Neutrophil (primary cell): ENCODE measurements around the gene C1S.

ENCODE experiments used
- H3K27ac ChIP-seq: fragments of 200-600 bp; sonication (generic); 2 replicates; pipeline ENCODE4 v1.5.1; 2016; ENCODE audit warnings: mild to moderate bottlenecking, moderate library complexity
- H3K27me3 ChIP-seq: fragments of 200-600 bp; sonication (generic); 2 replicates; pipeline ENCODE4 v1.6.0; 2016; ENCODE audit warnings: mild to moderate bottlenecking
- H3K36me3 ChIP-seq: fragments of 200-600 bp; sonication (generic); 2 replicates; pipeline ENCODE4 v1.5.1; 2017
- H3K4me1 ChIP-seq, 2 experiments: fragments of 200-600 bp in 1 of 2; sonication (generic) in 1 of 2; 1 replicate in 1 of 2; 2 replicates in 1 of 2; pipeline versions ENCODE4 v1.5.1 to v1.6.1; 2013 to 2016; ENCODE audit warnings: low read depth in 1 of 2, low read length in 1 of 2, mild to moderate bottlenecking in 1 of 2, moderate library complexity in 1 of 2; ENCODE audit not compliant: control insufficient read depth in 1 of 2, insufficient read depth in 1 of 2
- H3K4me3 ChIP-seq, 2 experiments: fragments of 200-600 bp in 1 of 2; sonication (generic) in 1 of 2; 1 replicate in 1 of 2; 2 replicates in 1 of 2; pipeline ENCODE4 v1.5.1; 2013 to 2016; ENCODE audit warnings: low read depth in 1 of 2, low read length in 1 of 2, mild to moderate bottlenecking in 1 of 2, moderate library complexity in 1 of 2
- H3K9me3 ChIP-seq: fragments of 200-600 bp; sonication (generic); 2 replicates; pipeline ENCODE4 v1.5.1; 2016
- CTCF ChIP-seq: fragments of 200-600 bp; sonication (generic); IDR thresholded peaks from 2 replicates; pipeline ENCODE4 v1.5.1; 2016; ENCODE audit warnings: antibody characterized with exemption

The C1S gene

GRCh38 chr12:7059780-7060179 lies 738 bp upstream of the C1S start:
- Histone ChIP-seq H3K4me1 (no peaks in the 10 kb centered on the region), H3K4me3 (no peak overlapping the region), H3K9me3 (no peaks in the 10 kb centered on the region), H3K27ac (no peak overlapping the region), H3K36me3 (no peaks in the 10 kb centered on the region), H3K27me3 (peaks cover 14% of the 10 kb centered on the region)
- TF ChIP-seq CTCF = no peak

GRCh38 chr12:7061138-7061537 lies 620 bp downstream of the C1S start:
- Histone ChIP-seq H3K36me3 (no peaks in the 10 kb centered on the region), H3K27me3 (peaks cover 14% of the 10 kb centered on the region), H3K9me3 (no peaks in the 10 kb centered on the region), H3K27ac (no peak overlapping the region), H3K4me1 (no peaks in the 10 kb centered on the region), H3K4me3 (no peak overlapping the region)
- TF ChIP-seq CTCF = no peak

DNA sequence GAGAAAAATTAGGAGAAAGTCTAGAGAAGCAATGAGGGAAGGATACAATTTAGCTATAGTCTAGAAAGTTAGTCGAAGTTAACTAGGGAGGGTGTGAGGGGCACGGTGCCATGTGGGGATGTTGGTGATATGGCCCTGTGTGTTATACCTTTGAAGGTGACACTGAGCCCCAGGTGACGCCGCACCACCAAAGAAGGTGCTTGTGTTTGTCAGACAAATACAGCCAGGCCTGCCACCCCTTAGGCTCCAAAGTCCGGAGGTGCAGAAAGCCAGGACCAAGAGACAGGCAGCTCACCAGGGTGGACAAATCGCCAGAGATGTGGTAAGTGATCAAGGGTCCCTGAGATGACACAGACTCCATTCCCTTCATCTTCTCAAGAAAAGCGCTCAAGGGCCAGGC lies 1.1 kb downstream of the C1S start:
- H3K27me3 ChIP-seq = peaks cover 14% of the 10 kb centered on the region
- no peaks in the 10 kb centered on the region for H3K9me3 ChIP-seq
- no peak overlapping the region for H3K27ac ChIP-seq
- no peak for TF ChIP-seq CTCF
- no peaks in the 10 kb centered on the region for H3K36me3 ChIP-seq
- no peaks in the 10 kb centered on the region for H3K4me1 ChIP-seq
- H3K4me3 ChIP-seq = no peak overlapping the region

- no peaks in the 10 kb centered on the region for H3K36me3 ChIP-seq
- no peaks in the 10 kb centered on the region for H3K9me3 ChIP-seq
- no peak overlapping the region for H3K4me3 ChIP-seq
- peaks cover 14% of the 10 kb centered on the region for H3K27me3 ChIP-seq
- no peaks in the 10 kb centered on the region for H3K4me1 ChIP-seq
- TF ChIP-seq CTCF = no peak
- H3K27ac ChIP-seq = no peak overlapping the region
Observed at GRCh38 chr12:7064516-7064915, 4.0 kb downstream of the C1S start.

DNA sequence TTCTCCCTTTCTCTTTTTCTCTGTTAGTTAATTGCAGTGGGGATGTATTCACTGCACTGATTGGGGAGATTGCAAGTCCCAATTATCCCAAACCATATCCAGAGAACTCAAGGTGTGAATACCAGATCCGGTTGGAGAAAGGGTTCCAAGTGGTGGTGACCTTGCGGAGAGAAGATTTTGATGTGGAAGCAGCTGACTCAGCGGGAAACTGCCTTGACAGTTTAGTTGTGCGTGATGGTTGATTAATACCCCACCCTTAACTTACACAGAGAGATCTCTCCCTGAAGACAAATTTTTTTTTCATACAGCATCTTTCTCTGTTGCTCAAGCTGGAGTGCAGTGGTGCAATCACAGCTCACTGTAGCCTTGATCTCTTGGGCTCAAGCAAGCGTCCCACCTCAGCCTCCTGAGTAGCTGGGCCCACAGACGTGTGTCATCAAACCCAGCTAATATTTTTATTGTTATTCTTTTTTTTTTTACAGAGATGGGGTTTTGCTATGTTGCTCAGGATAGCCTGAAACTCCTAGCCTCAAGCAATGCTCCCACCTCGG lies 4.6 kb downstream of the C1S start:
- H3K27ac ChIP-seq = no peak overlapping the region

More for the DNA sequence above, 4.6 kb downstream of the C1S start:
- H3K4me3 ChIP-seq = no peak overlapping the region
- no peak for TF ChIP-seq CTCF
- H3K9me3 ChIP-seq = no peaks in the 10 kb centered on the region
- no peaks in the 10 kb centered on the region for H3K36me3 ChIP-seq
- no peaks in the 10 kb centered on the region for H3K4me1 ChIP-seq
- H3K27me3 ChIP-seq = peaks cover 14% of the 10 kb centered on the region
